ENCODE results near the gene CHMP1A. TPM values are rescaled to one million over a fixed set of nuclear protein-coding genes. Genes with fewer than 3 reads are reported as not detected.

Gene CHMP1A
- total RNA-seq, 2 experiments from 2014 or later = 51.1 to 56.9 TPM

DNA sequence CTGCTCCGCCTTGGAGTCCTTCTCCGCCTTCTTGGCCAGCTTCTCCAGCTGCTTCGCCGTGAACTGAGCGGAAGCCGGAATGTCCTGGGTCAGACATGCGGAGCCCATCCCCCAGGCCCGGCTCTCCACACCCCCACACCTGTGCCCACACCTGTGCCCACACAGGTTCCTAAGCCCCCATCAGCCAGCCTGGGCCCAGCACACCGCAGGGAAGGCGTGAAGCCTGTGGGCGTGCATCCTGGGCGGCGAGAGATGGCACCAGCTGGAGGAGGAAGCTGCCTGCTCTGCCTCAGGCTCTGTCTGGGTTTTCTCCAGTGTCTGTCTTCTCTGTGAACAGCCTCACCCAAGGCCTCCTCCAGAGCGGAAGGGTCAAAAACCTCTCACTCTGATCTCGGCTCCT is 5.9 kb downstream of the CHMP1A start:
- H3K27me3 Mint-ChIP-seq = no peaks in the 10 kb centered on the region
- POLR2A ChIA-PET = interaction anchor here (1.0 to 1.2 kb wide), 2 partner anchors 11 to 107 kb away, joined by 4 to 5 read pairs; no protein-coding TSS in a partner anchor
- no peak overlapping the region for H3K4me3 Mint-ChIP-seq
- H3K27ac Mint-ChIP-seq = no peak overlapping the region
- ATAC-seq (no peak), DNase-seq (no peak)
- no peaks in the 10 kb centered on the region for H3K9me3 Mint-ChIP-seq
- intact Hi-C loops (cut with micrococcal nuclease) = no loop called here
- peaks cover 18% of the 10 kb centered on the region for H3K36me3 Mint-ChIP-seq (ENCODE audit: low read depth)
- TF ChIP-seq CTCF (IDR thresholded peaks at IDR 0.05) = no peak
- CTCF ChIA-PET = interaction anchor here (1.2 kb wide), 1 partner anchor 15 kb away, joined by 5 read pairs; no protein-coding TSS in a partner anchor
- H3K4me1 Mint-ChIP-seq (ENCODE audit: low read depth) = peaks cover 20% of the 10 kb centered on the region

GRCh38 chr16:89646906-89647305 is 10.6 kb downstream of the CHMP1A start:
- Mint-ChIP-seq H3K27ac (no peak overlapping the region), H3K4me1 (ENCODE audit: low read depth) (no peaks in the 10 kb centered on the region), H3K27me3 (no peaks in the 10 kb centered on the region), H3K4me3 (no peak overlapping the region), H3K9me3 (no peaks in the 10 kb centered on the region), H3K36me3 (ENCODE audit: low read depth) (peaks cover 29% of the 10 kb centered on the region)
- intact Hi-C loops (cut with micrococcal nuclease) = no loop called here
- ChIA-PET POLR2A (no interaction called here), CTCF (no interaction called here)
- TF ChIP-seq CTCF (IDR thresholded peaks at IDR 0.05) = no peak
- DNase-seq (no peak), ATAC-seq (no peak)

DNA sequence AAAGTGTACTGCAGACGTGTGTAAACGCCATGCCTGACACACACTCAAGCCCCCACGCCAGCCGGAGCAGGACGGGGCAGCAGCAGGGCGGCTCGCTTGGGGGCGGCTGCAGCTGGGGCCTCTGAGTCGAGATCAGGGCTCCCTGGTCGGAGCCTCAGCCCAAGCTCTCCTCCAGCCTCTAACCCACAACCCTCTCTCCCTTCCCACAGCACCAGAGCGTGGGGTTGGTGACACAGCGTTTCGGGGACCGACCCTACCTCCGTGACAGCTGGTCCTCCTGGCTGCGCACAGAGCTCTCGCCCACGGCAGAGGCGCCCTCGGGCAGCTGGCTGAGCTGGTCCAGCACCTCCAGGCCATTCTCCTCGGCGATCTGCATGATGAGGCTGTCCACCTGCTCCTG is 11.2 kb downstream of the CHMP1A start:
- TF ChIP-seq CTCF (IDR thresholded peaks at IDR 0.05) = no peak
- H3K9me3 Mint-ChIP-seq = no peaks in the 10 kb centered on the region
- H3K36me3 Mint-ChIP-seq (ENCODE audit: low read depth) = peaks cover 29% of the 10 kb centered on the region
- ChIA-PET POLR2A (no interaction called here), CTCF (no interaction called here)
- H3K4me1 Mint-ChIP-seq (ENCODE audit: low read depth) = peaks cover 2% of the 10 kb centered on the region
- intact Hi-C loops (cut with micrococcal nuclease) = no loop called here
- ATAC-seq = no peak
- no peak for DNase-seq
- no peak overlapping the region for H3K27ac Mint-ChIP-seq
- no peaks in the 10 kb centered on the region for H3K27me3 Mint-ChIP-seq
- H3K4me3 Mint-ChIP-seq = no peak overlapping the region

DNA sequence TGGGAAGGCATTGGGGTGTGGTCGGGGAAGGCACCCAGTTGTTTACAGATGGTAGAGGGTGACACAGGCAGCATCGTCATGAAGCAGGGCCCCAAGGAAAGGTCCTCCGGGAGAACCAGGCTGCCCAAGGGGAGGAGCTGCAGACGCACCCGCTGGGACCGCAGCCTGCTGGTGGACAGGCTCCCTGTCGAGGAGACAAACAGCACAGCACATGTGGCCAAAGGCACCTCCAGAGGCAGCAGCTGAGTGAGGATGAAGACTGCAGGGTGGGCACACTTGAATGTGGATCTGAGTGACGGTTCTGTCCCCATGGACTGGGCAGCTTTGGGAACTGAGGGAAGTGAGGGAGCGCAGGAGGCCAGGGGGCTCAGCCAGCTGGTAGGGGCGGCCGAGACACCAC is 12.4 kb downstream of the CHMP1A start:
- Mint-ChIP-seq H3K9me3 (no peaks in the 10 kb centered on the region), H3K4me3 (no peak overlapping the region), H3K36me3 (ENCODE audit: low read depth) (peaks cover 26% of the 10 kb centered on the region), H3K27ac (no peak overlapping the region), H3K27me3 (no peaks in the 10 kb centered on the region), H3K4me1 (ENCODE audit: low read depth) (peaks cover 10% of the 10 kb centered on the region)
- ChIA-PET POLR2A (no interaction called here), CTCF (no interaction called here)
- ATAC-seq (no peak), DNase-seq (no peak)
- no peak for TF ChIP-seq CTCF (IDR thresholded peaks at IDR 0.05)
- intact Hi-C loops (cut with micrococcal nuclease) = no loop called here

DNA sequence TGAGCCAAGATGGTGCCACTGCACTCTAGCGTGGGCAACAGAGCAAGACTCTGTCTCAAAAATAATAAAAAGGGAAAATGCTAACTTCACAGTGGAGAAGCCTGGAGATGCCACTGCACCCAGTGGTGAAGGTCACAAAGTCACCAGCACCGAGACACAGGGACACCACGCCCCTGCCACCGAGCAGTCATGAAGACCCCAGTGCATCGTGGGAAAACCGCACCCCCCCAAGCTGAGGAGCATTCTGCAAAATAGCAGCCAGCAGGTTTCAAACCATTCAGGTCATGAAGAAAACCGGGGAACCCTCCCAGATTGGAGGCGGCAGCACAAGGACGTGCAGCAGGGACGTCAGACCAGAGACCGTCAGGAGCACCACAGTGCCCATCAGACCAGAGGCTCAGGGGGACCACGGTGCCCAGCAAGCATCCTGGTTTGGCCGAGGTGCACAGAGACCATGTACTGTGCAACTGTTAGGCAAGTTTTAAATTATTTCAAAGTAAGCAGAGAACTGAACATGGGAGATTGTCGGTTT is 13.7 kb downstream of the CHMP1A start:
- intact Hi-C loops (cut with micrococcal nuclease) = loop anchor here (5.0 kb wide), 1 partner anchor 67 kb away; the partner anchor contains the start of gene CPNE7
- DNase-seq (no peak), ATAC-seq (no peak)
- peaks cover 10% of the 10 kb centered on the region for H3K4me1 Mint-ChIP-seq (ENCODE audit: low read depth)
- ChIA-PET POLR2A (interaction anchor here (1.0 to 1.6 kb wide), 2 partner anchors 14 to 80 kb away, joined by 3 to 4 read pairs; partner anchors contain the start of genes CHMP1A and SPATA33), CTCF (no interaction called here)
- no peaks in the 10 kb centered on the region for H3K9me3 Mint-ChIP-seq
- H3K27me3 Mint-ChIP-seq = no peaks in the 10 kb centered on the region
- TF ChIP-seq CTCF (IDR thresholded peaks at IDR 0.05) = no peak
- H3K36me3 Mint-ChIP-seq (ENCODE audit: low read depth) = peaks cover 21% of the 10 kb centered on the region
- no peak overlapping the region for H3K4me3 Mint-ChIP-seq
- no peak overlapping the region for H3K27ac Mint-ChIP-seq

Data from activated CD8-positive, alpha-beta T cell treated with anti-CD3 and anti-CD28 coated beads for 36 hours (primary cell).